Fibroblast of villous mesenchyme (primary cell): ENCODE results near the gene SPACA4. TPM values are rescaled to one million over a fixed set of nuclear protein-coding genes. Genes with fewer than 3 reads are reported as not detected.
A peak's percentile ranks its signal among the peaks of the same experiment; 100 is the strongest.

Experiments
- DNase-seq: peaks from one replicate; pipeline ENCODE4 v3.0.0-alpha.2; 2010; ENCODE audit warnings: low read depth
- H3K4me3 ChIP-seq: 2 replicates; pipeline ENCODE4 v1.5.1; 2011; ENCODE audit warnings: low read depth, mild to moderate bottlenecking, low read length
- CTCF ChIP-seq: IDR thresholded peaks from 2 replicates; pipeline ENCODE4 v1.5.1; 2012; ENCODE audit warnings: low read depth, mild to moderate bottlenecking, low read length; ENCODE audit not compliant: insufficient read depth
- total RNA-seq: library from RNA; depleted of rRNA; stranded (reverse); fragments of >200 nt; gene quantifications from 2 replicates; pipeline ENCODE4 v1.2.3, GENCODE V29; 2012

The SPACA4 gene
- total RNA-seq, 1 donor = not detected

GRCh38 chr19:48637948-48638830 lies 31.6 kb downstream of the SPACA4 start:
- H3K4me3 ChIP-seq = peak overlapping the region; percentile 71
- TF ChIP-seq CTCF = peak; percentile 5
- peak; percentile 97 for DNase-seq

- no peak overlapping the region for H3K4me3 ChIP-seq
- DNase-seq = no peak
- no peak for TF ChIP-seq CTCF
Observed at GRCh38 chr19:48638831-48639381, 32.4 kb downstream of the SPACA4 start.

GRCh38 chr19:48639483-48640375 lies 33.2 kb downstream of the SPACA4 start:
- no peak for TF ChIP-seq CTCF
- peak overlapping the region; percentile 43 for H3K4me3 ChIP-seq
- DNase-seq = no peak

- no peak for TF ChIP-seq CTCF
- DNase-seq = no peak
- no peak overlapping the region for H3K4me3 ChIP-seq
Observed at GRCh38 chr19:48641850-48642249, 35.3 kb downstream of the SPACA4 start.

GRCh38 chr19:48642862-48643261 lies 36.3 kb downstream of the SPACA4 start:
- TF ChIP-seq CTCF = no peak
- no peak for DNase-seq
- no peak overlapping the region for H3K4me3 ChIP-seq

GRCh38 chr19:48644355-48644754 lies 37.8 kb downstream of the SPACA4 start:
- no peak for TF ChIP-seq CTCF
- no peak for DNase-seq

More at GRCh38 chr19:48644355-48644754, 37.8 kb downstream of the SPACA4 start:
- no peak overlapping the region for H3K4me3 ChIP-seq
